C1 segment of cervical spinal cord (tissue), 14 donors: ENCODE results near the gene SLC7A10.

Experiments
- DNase-seq, 14 donors: peaks; one replicate each; lab custom pipeline; 2025; lab: John Stamatoyannopoulos, UW

The SLC7A10 gene

GRCh38 chr19:33225458-33225926, at the start of gene SLC7A10:
TSS of gene SLC7A10 (minus strand) at chr19:33225850. CDS start at chr19:33225703, 147 bp downstream.
- peak in 1 of 14 donors; percentile 22 for DNase-seq

GRCh38 chr19:33274663-33275558, 49.3 kb upstream of the SLC7A10 start:
- DNase-seq, result no peak

- DNase-seq, result peak in 1 of 14 donors; percentile 22
Observed at GRCh38 chr19:33273881-33274662, 48.4 kb upstream of the SLC7A10 start.

GRCh38 chr19:33273065-33273736, 47.6 kb upstream of the SLC7A10 start:
- no peak for DNase-seq

GRCh38 chr19:33271246-33272021, 45.8 kb upstream of the SLC7A10 start:
- DNase-seq, result no peak

DNA sequence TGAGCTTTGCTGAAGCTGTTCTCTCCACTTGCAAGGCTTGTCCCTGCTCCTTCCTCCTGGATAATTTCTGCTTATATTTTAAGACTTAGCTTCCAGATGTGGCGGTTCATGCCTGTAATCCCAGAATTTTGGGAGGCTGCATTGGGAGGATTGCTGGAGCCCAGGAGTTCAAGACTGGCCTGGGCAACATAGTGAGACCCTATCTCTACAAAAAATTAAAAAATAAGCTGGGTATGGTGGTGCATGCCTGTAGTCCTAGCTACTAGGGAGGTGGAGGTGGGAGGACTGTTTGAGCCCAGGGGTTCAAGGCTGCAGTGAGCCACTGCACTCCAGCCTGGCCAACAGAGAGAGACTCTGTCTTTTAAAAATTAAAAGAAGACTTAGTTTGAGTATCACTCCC, 45.1 kb upstream of the SLC7A10 start:
- DNase-seq, result no peak

DNA sequence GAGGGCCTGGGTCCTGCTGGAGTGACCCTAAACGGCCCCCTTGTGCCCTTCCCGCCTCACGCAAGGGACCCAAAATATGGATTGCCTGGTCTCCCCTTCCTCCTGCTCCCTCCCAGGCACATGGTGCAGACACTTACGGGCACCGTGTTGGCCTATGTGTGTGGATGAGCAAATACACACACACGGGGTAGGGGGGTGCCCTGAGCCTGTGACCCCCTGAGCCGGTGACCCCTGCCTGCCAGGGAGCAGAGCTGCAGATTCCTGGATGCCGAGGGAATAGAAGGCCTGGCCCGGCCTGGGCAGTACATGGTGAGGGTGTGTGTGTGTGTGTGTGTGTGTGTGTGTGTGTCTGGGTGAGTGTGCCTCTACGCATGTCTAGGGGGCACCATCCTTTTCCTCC, 43.4 kb upstream of the SLC7A10 start:
- DNase-seq, result no peak

GRCh38 chr19:33268162-33268991, 42.7 kb upstream of the SLC7A10 start:
- DNase-seq, result peak in 3 of 14 donors; percentile 28 to 55 (median 39)

GRCh38 chr19:33267706-33268105, 42.1 kb upstream of the SLC7A10 start:
- DNase-seq, result no peak

GRCh38 chr19:33266974-33267484, 41.4 kb upstream of the SLC7A10 start:
- DNase-seq, result no peak

- DNase-seq, result no peak
Observed at GRCh38 chr19:33264881-33265445, 39.3 kb upstream of the SLC7A10 start.

- no peak for DNase-seq
Observed at GRCh38 chr19:33263325-33264023, 37.8 kb upstream of the SLC7A10 start.

DNA sequence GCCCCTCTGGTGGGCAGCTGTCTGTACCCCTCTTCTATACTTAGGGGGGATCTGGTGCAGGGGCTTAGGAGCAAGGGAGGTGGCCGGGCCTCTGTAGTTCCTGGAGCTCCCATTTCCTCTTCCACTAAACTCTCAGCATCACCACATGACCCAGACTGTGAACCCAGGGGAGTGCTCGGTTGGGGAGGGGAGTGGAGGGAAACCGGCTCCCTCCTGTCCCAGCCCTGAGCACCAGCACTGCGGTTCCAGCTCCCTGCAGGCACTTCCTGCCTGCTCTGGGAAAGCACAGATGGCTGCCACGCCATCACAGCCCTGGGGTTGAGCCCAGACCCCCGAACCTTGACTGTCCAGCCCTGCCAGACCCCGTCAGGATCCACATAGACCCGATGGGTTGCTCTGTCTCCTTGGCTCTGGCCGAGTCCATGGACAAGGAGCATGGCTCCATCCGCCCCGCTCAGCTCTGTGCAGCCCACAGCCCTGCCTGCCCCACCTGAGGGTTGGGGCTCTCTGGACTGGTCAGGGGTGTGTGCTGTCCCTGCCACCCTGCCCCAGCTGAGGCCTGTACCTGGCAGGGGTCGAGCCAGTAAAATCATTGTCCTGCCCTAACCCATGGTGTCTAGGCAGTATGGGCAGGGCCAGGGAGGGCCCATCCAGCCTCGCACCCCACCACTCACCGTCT, 36.0 kb upstream of the SLC7A10 start:
- peak in 1 of 14 donors; percentile 21 for DNase-seq

GRCh38 chr19:33260628-33261418, 35.2 kb upstream of the SLC7A10 start:
- peak in 7 of 14 donors; percentile 15 to 70 (median 47) for DNase-seq

DNA sequence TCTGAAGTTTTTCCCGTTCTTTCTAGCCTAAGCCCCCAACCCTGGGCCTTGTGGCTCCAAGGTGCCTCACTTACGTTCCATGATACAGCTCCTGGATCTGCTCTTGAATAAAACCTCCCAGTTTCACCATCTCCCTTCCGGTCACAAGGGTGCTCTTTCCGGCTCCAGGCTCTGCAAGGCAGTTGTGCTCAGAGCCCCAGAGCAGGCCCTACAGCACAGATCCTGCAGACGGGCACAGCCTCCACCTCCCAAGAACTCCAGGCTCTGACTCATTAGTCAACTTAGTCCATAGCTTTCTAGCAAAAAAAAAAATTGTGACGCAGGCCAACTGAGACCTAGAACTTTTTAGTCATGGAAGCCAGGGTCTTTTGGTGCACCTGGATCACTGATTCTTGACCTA, 33.9 kb upstream of the SLC7A10 start:
- peak in 2 of 14 donors; percentile 6 to 26 for DNase-seq

DNA sequence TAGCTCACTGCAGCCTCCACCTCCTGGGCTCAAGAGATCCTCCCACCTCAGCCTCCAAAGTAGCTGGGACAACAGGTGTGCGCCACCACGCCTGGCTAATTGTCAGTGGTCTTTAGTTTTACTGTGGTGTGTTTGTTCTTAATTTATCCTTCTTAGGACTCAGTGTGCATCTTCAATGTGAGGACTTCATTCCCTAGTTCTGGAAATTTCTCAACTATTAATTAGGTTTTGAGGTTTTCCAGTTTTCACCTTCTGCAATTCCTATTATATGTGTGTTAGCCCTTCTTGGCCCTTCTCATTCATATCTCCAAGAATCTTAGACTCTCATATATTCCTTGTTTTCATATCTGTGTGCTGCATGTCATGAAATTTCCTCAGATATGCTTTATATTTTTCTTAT, 32.2 kb upstream of the SLC7A10 start:
- no peak for DNase-seq

DNA sequence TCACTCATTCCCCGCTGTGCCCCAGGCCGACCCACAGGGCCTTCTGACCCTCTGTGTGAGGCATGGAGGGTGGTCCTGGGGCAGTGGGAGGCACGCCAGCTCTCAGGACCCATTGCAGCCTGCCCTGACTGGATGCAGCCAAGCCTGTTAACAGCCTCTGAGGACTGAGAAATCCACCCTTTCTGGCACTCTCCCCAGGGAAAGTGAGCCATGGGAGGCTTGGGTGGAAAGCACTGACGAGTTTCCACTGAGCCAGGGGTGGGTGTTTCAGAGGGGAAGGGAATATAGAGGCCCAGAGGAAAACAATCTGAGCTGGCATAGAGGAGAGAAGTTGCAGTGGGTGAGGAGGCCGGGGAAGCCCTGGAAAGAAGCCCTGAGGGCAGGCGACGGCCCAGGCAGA, 30.6 kb upstream of the SLC7A10 start:
- DNase-seq, result no peak
